ENCODE results near the gene GPR35. TPM values are rescaled to one million over a fixed set of nuclear protein-coding genes. Genes with fewer than 3 reads are reported as not detected.

The GPR35 gene
- total and polyA plus RNA-seq, 2 of the 13 experiments (the other 11 are each of a cell fraction or from before 2014, with no cell fraction given): 27.1 to 44.2 TPM

GRCh38 chr2:240655931-240656886, 30.9 kb downstream of the GPR35 start:
- ChIA-PET CTCF (ENCODE audit: low intra/inter-chr PET ratio, low total read pairs) (no interaction called here), POLR2A (no interaction called here)
- Histone ChIP-seq H3K4me3 (replicated peaks in 1 of 3; ENCODE audit: insufficient read depth in 1 of 3, low read depth in 2 of 3, low read length in 3 of 3) (no peak overlapping the region), H3K79me2 (ENCODE audit: insufficient read depth, low read length) (no peaks in the 10 kb centered on the region), H3K4me2 (ENCODE audit: low read depth, low read length) (no peak overlapping the region), H3K27ac (ENCODE audit: extremely low read length, insufficient read depth, low read length) (no peak overlapping the region), H3K36me3 (replicated peaks in 1 of 2; ENCODE audit: control insufficient read depth in 1 of 2, insufficient read depth in 2 of 2, low read length in 2 of 2) (no peaks in the 10 kb centered on the region), H2AFZ (ENCODE audit: low read length) (no peak overlapping the region), H3K4me1 (ENCODE audit: insufficient read depth, low read length) (no peaks in the 10 kb centered on the region), H4K20me1 (ENCODE audit: insufficient read depth, low read length) (no peaks in the 10 kb centered on the region), H3K27me3 (ENCODE audit: control insufficient read depth in 1 of 2, insufficient read depth in 2 of 2, low read length in 2 of 2) (peaks cover 3 to 59% of the 10 kb centered on the region in 2 experiments; a peak in 3 of 5 replicates), H3K9ac (ENCODE audit: insufficient read depth, low read depth, low read length) (no peak overlapping the region), H3K9me3 (ENCODE audit: low read length) (peaks cover 6% of the 10 kb centered on the region)
- in situ Hi-C loops (cut with HindIII; ENCODE audit: extremely low pct_ligation_motif_present, low pct_unique_long_range_greater_than_20kb) (no loop called here), intact Hi-C loops (cut with micrococcal nuclease; ENCODE audit: unreplicated experiment) (no loop called here)
- FAIRE-seq (no peak), DNase-seq (ENCODE audit: low spot score) (no peak), ATAC-seq (peak; percentile 65)
- BruUV-seq (replicated peaks): no TSS peak
- TF ChIP-seq ZNF292 (CRISPR knock-in tag; IDR thresholded peaks at IDR 0.05; ENCODE audit: borderline replicate concordance, low read depth) (no peak), CSRNP2 (CRISPR knock-in tag; conservative IDR thresholded peaks at IDR 0.05; ENCODE audit: low read depth) (no peak), ZSCAN25 (CRISPR knock-in tag; IDR thresholded peaks at IDR 0.05) (no peak), DDIT3 (CRISPR knock-in tag; IDR thresholded peaks at IDR 0.05) (no peak), RNF2 (conservative IDR thresholded peaks at IDR 0.05; ENCODE audit: low read depth) (no peak), ZNF407 (CRISPR knock-in tag; IDR thresholded peaks at IDR 0.05; ENCODE audit: not compliant biosample characterization) (no peak), ZNF34 (CRISPR knock-in tag; IDR thresholded peaks at IDR 0.05; ENCODE audit: borderline replicate concordance) (no peak), PHF21A (CRISPR knock-in tag; IDR thresholded peaks at IDR 0.05) (no peak), ZNF691 (CRISPR knock-in tag; IDR thresholded peaks at IDR 0.05; ENCODE audit: borderline replicate concordance, low read depth) (no peak), ZNF329 (CRISPR knock-in tag; IDR thresholded peaks at IDR 0.05; ENCODE audit: low read depth) (no peak)
- 8% methylated on average over 10 of the region's 10 CpGs for WGBS (ENCODE audit: low lambda C conversion rate)
